H1 (cell line): ENCODE data around the gene COMT. TPM values are rescaled to one million over a fixed set of nuclear protein-coding genes. Genes with fewer than 3 reads are reported as not detected.

Experiments used
- CTCF ChIA-PET: fragments of 300-600 bp; sonication (Branson Sonifier 250); formaldehyde crosslinking; loops from one replicate; lab custom pipeline; 2021; ENCODE audit not compliant: partially characterized antibody; lab: Charles Lee
- POLR2A ChIA-PET: fragments of 300-600 bp; sonication (Branson Sonifier 250); formaldehyde crosslinking; loops from one replicate; lab custom pipeline; 2021; ENCODE audit warnings: inconsistent platforms; ENCODE audit not compliant: partially characterized antibody; lab: Charles Lee
- DNase-seq, 2 experiments: peaks; one replicate each; pipeline versions ENCODE4 v3.0.0 to v3.0.0-alpha.2; 2010 to 2022; ENCODE audit warnings: low spot score in 2 of 2, low read depth in 1 of 2, mixed read lengths in 1 of 2
- FAIRE-seq: peaks from 2 replicates; lab custom pipeline; 2011; peaks lifted over from hg19 to GRCh38; lab: Jason Lieb, UNC
- H2AFZ ChIP-seq: 2 replicates; pipeline ENCODE4 v1.8.1; 2012; ENCODE audit warnings: low read length, inconsistent platforms
- H2AK5ac ChIP-seq: 2 replicates; pipeline ENCODE4 v1.6.1; 2013; ENCODE audit warnings: low read depth, low read length
- H2BK120ac ChIP-seq: replicated peaks from 2 replicates; pipeline ENCODE3; 2013; ENCODE audit warnings: low read depth, low read length, inconsistent platforms
- H2BK12ac ChIP-seq: 2 replicates; pipeline ENCODE4 v1.6.1; 2013; ENCODE audit warnings: low read depth, low read length
- H2BK15ac ChIP-seq: 2 replicates; pipeline ENCODE4 v1.6.1; 2013; ENCODE audit warnings: low read length
- H2BK20ac ChIP-seq: 2 replicates; pipeline ENCODE4 v1.6.1; 2013; ENCODE audit warnings: low read length
- H2BK5ac ChIP-seq: 2 replicates; pipeline ENCODE4 v1.6.1; 2013; ENCODE audit warnings: low read depth, low read length
- H3K14ac ChIP-seq: 2 replicates; pipeline ENCODE4 v1.6.1; 2013; ENCODE audit warnings: inconsistent platforms; ENCODE audit not compliant: insufficient read length
- H3K18ac ChIP-seq: 2 replicates; pipeline ENCODE4 v1.6.1; 2013; ENCODE audit warnings: low read length; ENCODE audit errors: extremely low read depth
- H3K23ac ChIP-seq: 2 replicates; pipeline ENCODE4 v1.6.1; 2013; ENCODE audit warnings: inconsistent platforms; ENCODE audit not compliant: insufficient read length
- H3K23me2 ChIP-seq: 2 replicates; pipeline ENCODE4 v1.6.1; 2013; ENCODE audit warnings: low read depth, low read length
- H3K27ac ChIP-seq: 2 replicates; pipeline ENCODE4 v1.6.1; 2011; ENCODE audit warnings: low read depth, low read length, inconsistent platforms
- H3K27me3 ChIP-seq, 4 experiments: replicated peaks in 1 of 4; 1 replicate in 1 of 4; 2 replicates in 3 of 4; pipeline versions ENCODE4 v1.6.1 to v1.8.1; 2011 to 2013; ENCODE audit warnings: low read length in 3 of 4, mild to moderate bottlenecking in 3 of 4, inconsistent platforms in 2 of 4, mixed read lengths in 2 of 4, moderate library complexity in 1 of 4; ENCODE audit not compliant: control insufficient read depth in 3 of 4, insufficient read depth in 3 of 4; ENCODE audit errors: extremely low read depth in 1 of 4
- H3K36me3 ChIP-seq, 4 experiments: 2 replicates each; pipeline versions ENCODE4 v1.6.1 to v1.8.1; 2011 to 2013; ENCODE audit warnings: mild to moderate bottlenecking in 4 of 4, low read length in 3 of 4, moderate library complexity in 2 of 4, control low read depth in 1 of 4, inconsistent platforms in 1 of 4; ENCODE audit not compliant: insufficient read depth in 4 of 4, control insufficient read depth in 2 of 4
- H3K4ac ChIP-seq: replicated peaks from 2 replicates; pipeline ENCODE3; 2013; ENCODE audit warnings: low read length, low read depth, mixed read lengths, inconsistent platforms; ENCODE audit not compliant: insufficient read length
- H3K4me1 ChIP-seq, 4 experiments: replicated peaks in 1 of 4; 1 replicate in 1 of 4; 2 replicates in 3 of 4; pipeline versions ENCODE4 v1.6.1 to v1.8.1; 2011 to 2013; ENCODE audit warnings: low read length in 3 of 4, inconsistent platforms in 2 of 4, mixed read lengths in 1 of 4; ENCODE audit not compliant: insufficient read depth in 4 of 4, control insufficient read depth in 3 of 4
- H3K4me2 ChIP-seq, 2 experiments: 2 replicates each; pipeline versions ENCODE4 v1.6.1 to v1.8.1; 2011 to 2013; ENCODE audit warnings: low read depth in 2 of 2, low read length in 2 of 2, control low read depth in 1 of 2, inconsistent platforms in 1 of 2, mild to moderate bottlenecking in 1 of 2; ENCODE audit not compliant: insufficient read depth in 1 of 2
- H3K4me3 ChIP-seq, 4 experiments: fragments of 200-600, 300-600 bp in 1 of 4; sonication (generic), shearing (Covaris generic), sonication (Bioruptor Twin) in 1 of 4; 2 replicates each; pipeline versions ENCODE4 v1.5.1 to v1.8.1; 2011 to 2016; ENCODE audit warnings: low read length in 4 of 4, low read depth in 3 of 4, control low read depth in 2 of 4, inconsistent platforms in 2 of 4, mild to moderate bottlenecking in 2 of 4, mixed read lengths in 1 of 4, moderate library complexity in 1 of 4; ENCODE audit not compliant: insufficient read depth in 2 of 4; ENCODE audit errors: extremely low read depth in 1 of 4
- H3K56ac ChIP-seq: replicated peaks from 2 replicates; pipeline ENCODE3; 2013; ENCODE audit warnings: low read depth, mild to moderate bottlenecking, mixed read lengths, low read length, inconsistent platforms; ENCODE audit not compliant: insufficient read length
- H3K79me1 ChIP-seq: 2 replicates; pipeline ENCODE4 v1.6.1; 2013; ENCODE audit warnings: low read depth, low read length, control low read depth
- H3K79me2 ChIP-seq, 2 experiments: 2 replicates each; pipeline versions ENCODE4 v1.6.1 to v1.8.1; 2012 to 2013; ENCODE audit warnings: low read length in 2 of 2, mild to moderate bottlenecking in 2 of 2, inconsistent platforms in 1 of 2; ENCODE audit not compliant: insufficient read depth in 2 of 2, control insufficient read depth in 1 of 2
- H3K9ac ChIP-seq, 4 experiments: replicated peaks in 1 of 4; 1 replicate in 1 of 4; 2 replicates in 3 of 4; pipeline versions ENCODE4 v1.6.1 to v1.8.1; 2011 to 2013; ENCODE audit warnings: low read depth in 3 of 4, low read length in 3 of 4, control low read depth in 2 of 4, mild to moderate bottlenecking in 2 of 4, moderate library complexity in 2 of 4, inconsistent platforms in 1 of 4; ENCODE audit errors: extremely low read depth in 1 of 4
- H3K9me3 ChIP-seq, 2 experiments: 2 replicates each; pipeline versions ENCODE4 v1.6.1 to v1.8.1; 2012 to 2013; ENCODE audit warnings: mild to moderate bottlenecking in 2 of 2, moderate library complexity in 2 of 2, control low read depth in 1 of 2, inconsistent platforms in 1 of 2, low read depth in 1 of 2, low read length in 1 of 2, mixed read lengths in 1 of 2; ENCODE audit not compliant: insufficient read depth in 2 of 2
- H4K20me1 ChIP-seq, 2 experiments: replicated peaks in 1 of 2; 2 replicates each; pipeline versions ENCODE3 to v1.8.1; 2011 to 2013; ENCODE audit warnings: inconsistent platforms in 2 of 2, low read length in 2 of 2, mild to moderate bottlenecking in 1 of 2; ENCODE audit not compliant: insufficient read depth in 2 of 2, control insufficient read depth in 1 of 2
- H4K5ac ChIP-seq: 2 replicates; pipeline ENCODE4 v1.6.1; 2013; ENCODE audit warnings: low read length, low read depth, mixed read lengths, inconsistent platforms; ENCODE audit not compliant: insufficient read length
- H4K8ac ChIP-seq: 2 replicates; pipeline ENCODE4 v1.8.0; 2013; ENCODE audit warnings: mild to moderate bottlenecking, moderate library complexity, low read length, inconsistent platforms; ENCODE audit not compliant: insufficient read depth; ENCODE audit errors: extremely low read depth
- H4K91ac ChIP-seq: replicated peaks from 2 replicates; pipeline ENCODE3; 2013; ENCODE audit warnings: low read length, mixed read lengths, inconsistent platforms; ENCODE audit not compliant: insufficient read length
- ATF3 ChIP-seq: IDR thresholded peaks from 2 replicates; pipeline ENCODE4 v1.6.1; 2011; ENCODE audit warnings: low read depth, mild to moderate bottlenecking, low read length; ENCODE audit not compliant: insufficient read depth
- CEBPB ChIP-seq: IDR thresholded peaks from 2 replicates; pipeline ENCODE4 v1.6.1; 2012; ENCODE audit warnings: low read depth, low read length
- EZH2 ChIP-seq: fragments of 200-600 bp; sonication (generic); IDR thresholded peaks from 2 replicates; pipeline ENCODE4 v1.7.1; 2012; ENCODE audit warnings: low read depth, mild to moderate bottlenecking, moderate library complexity, low read length, inconsistent platforms; ENCODE audit not compliant: severe bottlenecking
- FOSL1 ChIP-seq: IDR thresholded peaks from 2 replicates; pipeline ENCODE4 v1.6.1; 2011; ENCODE audit warnings: mild to moderate bottlenecking, low read depth, low read length, moderate library complexity; ENCODE audit not compliant: insufficient read depth
- MAX ChIP-seq: IDR thresholded peaks from 2 replicates; pipeline ENCODE4 v1.6.1; 2012; ENCODE audit warnings: inconsistent platforms
- NANOG ChIP-seq: IDR thresholded peaks from 2 replicates; pipeline ENCODE4 v1.6.1; 2011; ENCODE audit warnings: low read length, low read depth, mild to moderate bottlenecking, inconsistent platforms; ENCODE audit not compliant: insufficient read depth, poor library complexity, severe bottlenecking
- NRF1 ChIP-seq: IDR thresholded peaks from 2 replicates; pipeline ENCODE4 v1.6.1; 2011; ENCODE audit warnings: mild to moderate bottlenecking, low read depth, low read length, improper control_type of control experiment
- RBBP5 ChIP-seq: IDR thresholded peaks from 2 replicates; pipeline ENCODE4 v1.7.1; 2012; ENCODE audit warnings: low read depth, mild to moderate bottlenecking, inconsistent platforms, low read length, moderate library complexity, borderline replicate concordance
- SIRT6 ChIP-seq: IDR thresholded peaks from one replicate; pipeline ENCODE4 v1.7.1; 2012; ENCODE audit warnings: low read length, inconsistent platforms
- TAF1 ChIP-seq: IDR thresholded peaks from 2 replicates; pipeline ENCODE4 v1.6.1; 2011; ENCODE audit warnings: mild to moderate bottlenecking, low read depth, low read length
- WGBS, 2 experiments: shearing (Covaris generic) in 1 of 2; methylation state at CpG; one replicate each; pipeline versions ENCODE4 v1.1.6 to v1.1.7; 2013 to 2015; ENCODE audit warnings: low lambda C conversion rate in 2 of 2, mixed read lengths in 2 of 2, inconsistent platforms in 1 of 2, low coverage in 1 of 2, missing lambda C conversion rate in 1 of 2; ENCODE audit not compliant: insufficient replicate concordance in 2 of 2, insufficient coverage in 1 of 2, insufficient read length in 1 of 2; ENCODE audit errors: extremely low coverage in 1 of 2, missing lambda C conversion rate in 1 of 2; 5-methylcytosine and 5-hydroxymethylcytosine counted together
- polyA plus RNA-seq, 7 experiments: library from polyadenylated mRNA; depleted of rRNA in 3 of 7; stranded (reverse) in 5 of 7; unstranded in 2 of 7; fragments of >200 nt in 5 of 7; fragments of 200-250 nt in 2 of 7; gene quantifications; 1 replicate in 5 of 7; 2 replicates in 1 of 7; 4 replicates in 1 of 7; pipeline versions ENCODE4 v1.2.1 to v1.2.3, GENCODE V29; 2011 to 2013; ENCODE audit warnings: missing spikeins in 2 of 7, mixed read lengths in 2 of 7
- total RNA-seq: library from RNA; stranded (reverse); fragmentation: NEBNext Ultra II Directional; extraction: Animal tissue kit (Norgen Biotek cat#: 25700); gene quantifications from 2 replicates; pipeline ENCODE4 v1.2.1, GENCODE V29; 2021

The COMT gene
- total and polyA plus RNA-seq, 2 of the 8 experiments (the other 6 are each of a cell fraction or from before 2014, with no cell fraction given): 15.2 to 33.7 TPM

- no peak overlapping the region for H2BK15ac ChIP-seq
- H3K79me2 ChIP-seq: no peaks in the 10 kb centered on the region
- H3K36me3 ChIP-seq: no peaks in the 10 kb centered on the region
- H3K56ac ChIP-seq: no peak overlapping the region
- no peak overlapping the region for H3K14ac ChIP-seq
- no peak overlapping the region for H3K27ac ChIP-seq
- no peak overlapping the region for H4K91ac ChIP-seq
- DNase-seq (no peak), FAIRE-seq (no peak)
- H3K4me3 ChIP-seq: no peak overlapping the region
- H3K4me2 ChIP-seq: no peak overlapping the region
- H3K9me3 ChIP-seq: no peaks in the 10 kb centered on the region
- H2BK20ac ChIP-seq: no peak overlapping the region
- H3K79me1 ChIP-seq: peaks cover 3% of the 10 kb centered on the region
- peaks cover 2 to 4% of the 10 kb centered on the region in 2 experiments for H4K20me1 ChIP-seq
- POLR2A ChIA-PET: interaction anchor here (1.1 kb wide), 1 partner anchor 24 kb away, joined by 4 read pairs; no protein-coding TSS in a partner anchor
- peaks cover 0 to 22% (median 16%) of the 10 kb centered on the region in 4 experiments; a peak in 6 of 7 replicates for H3K4me1 ChIP-seq
- no peak overlapping the region for H2AK5ac ChIP-seq
- CTCF ChIA-PET: interaction anchor here (4.3 kb wide), 1 partner anchor 18 kb away, joined by 25 read pairs; no protein-coding TSS in a partner anchor
- H3K4ac ChIP-seq: no peak overlapping the region
- H2BK5ac ChIP-seq: no peak overlapping the region
- no peak overlapping the region for H3K9ac ChIP-seq
- H4K5ac ChIP-seq: no peak overlapping the region
- no peak overlapping the region for H2AFZ ChIP-seq
- 91 to 97% methylated on average over 3 to 12 of the region's 12 CpGs for WGBS, 2 experiments
- no peak overlapping the region for H2BK120ac ChIP-seq
- H3K18ac ChIP-seq: no peak overlapping the region
- no peak overlapping the region for H3K23ac ChIP-seq
- no peak overlapping the region for H2BK12ac ChIP-seq
- H4K8ac ChIP-seq: no peak overlapping the region
- peaks cover 6% of the 10 kb centered on the region; the same call in 1 of the 2 replicates for H3K23me2 ChIP-seq
- H3K27me3 ChIP-seq: no peaks in the 10 kb centered on the region
- TF ChIP-seq CEBPB (no peak), SIRT6 (no peak), TAF1 (no peak), NRF1 (no peak), ATF3 (no peak), RBBP5 (no peak), EZH2 (no peak), FOSL1 (no peak), NANOG (no peak), MAX (no peak)
Observed at GRCh38 chr22:19994851-19995610, 53.5 kb downstream of the COMT start.
